HFF-Myc (cell line): ENCODE measurements around the gene DCAF12.

Experiments
- DNase-seq: peaks from one replicate; pipeline ENCODE4 v3.0.0-alpha.2; 2011; ENCODE audit warnings: low read depth; ENCODE audit errors: extremely low read depth
- H3K4me3 ChIP-seq: replicated peaks from 2 replicates; pipeline ENCODE4 v1.5.1; 2011; ENCODE audit warnings: low read depth, mild to moderate bottlenecking, control low read depth, low read length
- CTCF ChIP-seq: IDR thresholded peaks from 2 replicates; pipeline ENCODE4 v1.5.1; 2012; ENCODE audit warnings: mild to moderate bottlenecking, low read depth, low read length, control low read depth; ENCODE audit errors: missing control alignments

DCAF12 gene

GRCh38 chr9:34158362-34158869 lies 31.9 kb upstream of the DCAF12 start:
- no peak overlapping the region for H3K4me3 ChIP-seq
- no peak for DNase-seq
- TF ChIP-seq CTCF, result no peak

- H3K4me3 ChIP-seq, result no peak overlapping the region
- no peak for TF ChIP-seq CTCF
- no peak for DNase-seq
Observed at GRCh38 chr9:34157898-34158297, 31.4 kb upstream of the DCAF12 start.

- no peak for DNase-seq
- no peak for TF ChIP-seq CTCF
- H3K4me3 ChIP-seq, result no peak overlapping the region
Observed at GRCh38 chr9:34157318-34157717, 30.8 kb upstream of the DCAF12 start.

- no peak for DNase-seq
- no peak for TF ChIP-seq CTCF
Observed at GRCh38 chr9:34154057-34154456, 27.6 kb upstream of the DCAF12 start.

GRCh38 chr9:34151398-34151797 lies 24.9 kb upstream of the DCAF12 start:
- no peak for DNase-seq
- no peak for TF ChIP-seq CTCF
- no peak overlapping the region for H3K4me3 ChIP-seq

More at GRCh38 chr9:34154057-34154456, 27.6 kb upstream of the DCAF12 start:
- no peak overlapping the region for H3K4me3 ChIP-seq

- TF ChIP-seq CTCF, result no peak
- H3K4me3 ChIP-seq, result no peak overlapping the region
- no peak for DNase-seq
Observed at GRCh38 chr9:34145165-34145564, 18.7 kb upstream of the DCAF12 start.

- no peak for DNase-seq
- no peak for TF ChIP-seq CTCF
- no peak overlapping the region for H3K4me3 ChIP-seq
Observed at GRCh38 chr9:34143116-34143515, 16.6 kb upstream of the DCAF12 start.
